Adipose tissue (tissue), 3 donors: ENCODE data around the gene PLPP3. TPM values are rescaled to one million over a fixed set of nuclear protein-coding genes. Genes with fewer than 3 reads are reported as not detected.

Experiments used
- H3K27ac ChIP-seq: one replicate; pipeline ENCODE4 v1.5.1; 2013; ENCODE audit warnings: low read depth, low read length
- whole genome bisulfite sequencing, 3 donors: extraction: QIAGEN DNeasy Blood & Tissue Kit; methylation state at CpG; one replicate each; pipeline ENCODE4 v1.1.7; 2013; 5-methylcytosine and 5-hydroxymethylcytosine counted together
- polyA plus RNA-seq, 3 donors: library from polyadenylated mRNA; stranded (reverse); fragments of 200-250 nt; gene quantifications; one replicate each; pipeline ENCODE4 v1.2.3, GENCODE V29; 2013
- donor health status: healthy with polysubstance abuse.
- donor health status: Bipolar disorder and iron deficiency.
- donor health status: healthy.

The PLPP3 gene
- polyA plus RNA-seq, 3 donors, result 24.1 to 174 (median 93.5) TPM

GRCh38 chr1:56555448-56555847, 23.9 kb downstream of the PLPP3 start:
- 86 to 90% (median 87%) methylated on average over 2 of the region's 2 CpGs for WGBS, 3 donors
- H3K27ac ChIP-seq, result no peak overlapping the region

GRCh38 chr1:56553046-56553445, 26.3 kb downstream of the PLPP3 start:
- WGBS, 3 donors, result 31 to 76% (median 55%) methylated on average over 1 of the region's 1 CpG
- no peak overlapping the region for H3K27ac ChIP-seq

DNA sequence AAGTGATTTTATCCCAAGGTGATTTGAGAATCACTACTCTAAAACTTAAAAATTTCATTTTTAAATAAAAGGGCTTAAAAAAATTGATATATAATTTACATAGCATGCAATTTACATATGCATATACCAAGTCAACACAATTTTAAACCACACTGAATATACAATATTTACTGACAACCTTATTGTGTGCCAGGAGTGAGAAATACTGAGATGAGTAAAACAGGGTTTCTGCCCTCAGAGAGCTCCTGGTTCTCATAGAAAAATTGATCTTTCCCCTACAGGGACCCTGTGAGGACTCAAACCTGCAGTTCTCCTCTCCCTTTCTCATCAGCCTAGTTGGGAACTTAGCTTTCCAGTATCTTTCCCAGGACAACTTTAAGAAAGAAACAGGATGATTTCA, 27.0 kb downstream of the PLPP3 start:
- H3K27ac ChIP-seq, result no peak overlapping the region

DNA sequence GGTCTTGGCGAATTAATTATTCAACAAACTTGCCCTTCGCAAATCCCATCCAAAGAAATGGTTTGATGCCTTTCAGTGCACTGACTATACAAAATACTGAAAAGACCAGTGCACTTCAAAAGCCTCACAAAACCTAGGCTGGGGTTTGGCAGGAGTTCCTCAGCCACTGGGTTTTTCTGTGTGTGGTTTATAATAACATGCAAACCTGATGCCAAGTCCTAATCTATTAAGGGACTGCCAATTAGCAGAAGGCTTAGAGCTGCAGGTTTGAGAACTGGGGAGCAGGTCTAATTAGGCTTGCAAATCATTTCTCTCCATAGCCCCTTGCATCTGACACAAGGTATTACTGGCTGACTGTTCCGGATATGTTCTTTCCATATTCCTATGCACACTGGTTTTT, 27.7 kb downstream of the PLPP3 start:
- 61 to 93% (median 93%) methylated on average over 3 of the region's 3 CpGs for WGBS, 3 donors

DNA sequence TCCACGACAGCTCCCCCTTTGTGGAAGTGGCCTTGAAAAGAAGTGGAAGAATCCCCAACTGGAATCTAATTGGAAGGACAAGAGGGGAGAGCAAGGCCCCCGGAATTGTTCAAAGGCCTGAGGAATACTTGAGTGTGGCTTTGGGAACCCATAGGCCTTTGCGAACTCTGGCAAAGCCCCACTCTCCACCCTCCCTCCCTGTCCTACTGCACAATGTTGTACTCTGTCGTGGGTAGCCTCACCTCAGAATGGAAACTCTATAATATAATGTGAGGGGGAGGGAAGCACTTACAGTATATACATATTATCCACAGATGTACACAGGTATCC, 28.5 kb downstream of the PLPP3 start:
- 58 to 74% (median 73%) methylated on average over 4 of the region's 4 CpGs for WGBS, 3 donors
- no peak overlapping the region for H3K27ac ChIP-seq

More for the DNA sequence above, 27.7 kb downstream of the PLPP3 start:
- no peak overlapping the region for H3K27ac ChIP-seq

DNA sequence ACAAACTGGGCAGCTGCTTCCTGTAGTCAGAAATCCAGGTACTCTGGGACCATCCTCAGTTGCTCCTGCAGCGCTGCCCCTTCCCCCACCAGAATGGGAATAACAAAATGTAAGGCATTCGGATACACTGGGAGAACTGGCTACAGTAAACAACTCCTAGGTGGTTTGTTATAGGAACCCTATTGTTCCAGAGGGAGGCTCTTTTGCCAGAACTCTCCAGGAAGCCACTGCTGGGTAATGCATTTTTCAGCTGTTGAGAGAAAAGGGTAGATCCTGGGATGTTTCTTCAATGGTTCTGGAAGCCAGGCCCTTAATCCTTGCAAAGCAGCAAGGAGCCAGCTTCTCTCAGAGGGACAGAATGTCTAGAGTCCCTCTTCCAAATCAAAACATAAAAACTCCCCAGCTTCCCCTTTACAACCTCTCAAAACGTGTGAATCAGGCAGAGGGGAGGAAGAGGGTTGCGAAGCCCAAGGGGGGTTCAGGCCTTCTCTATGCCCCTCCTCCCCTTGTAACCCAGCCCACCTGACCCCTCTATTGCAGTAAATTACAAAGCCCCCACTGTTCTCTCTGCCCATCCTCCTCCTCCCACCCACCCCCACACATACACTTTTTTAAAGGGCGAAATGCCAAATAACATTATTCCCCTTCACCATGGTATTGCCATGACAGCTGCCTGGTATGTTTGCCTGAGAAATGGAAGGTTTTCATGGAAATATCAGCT, 29.1 kb downstream of the PLPP3 start:
- H3K27ac ChIP-seq, result no peak overlapping the region
- 69 to 85% (median 69%) methylated on average over 5 of the region's 5 CpGs for WGBS, 3 donors

DNA sequence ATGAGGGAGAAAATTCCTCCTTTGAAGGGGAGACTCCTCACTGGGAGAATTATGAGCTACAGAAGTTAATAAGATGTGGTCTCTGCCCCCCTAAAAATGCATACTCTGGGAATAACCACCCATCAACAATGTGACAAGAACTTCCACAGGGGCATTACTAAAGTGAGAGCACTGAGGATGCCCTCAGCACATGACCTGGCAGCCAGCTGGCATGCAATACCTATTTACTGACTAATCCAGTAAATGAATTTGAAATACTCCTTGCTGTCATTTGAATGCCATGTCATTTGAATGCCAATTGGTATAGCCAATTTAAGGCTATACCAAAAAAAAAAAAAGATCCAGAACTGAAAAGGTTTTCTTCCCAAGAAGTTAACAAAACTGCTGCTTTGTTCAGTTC, 30.8 kb downstream of the PLPP3 start:
- H3K27ac ChIP-seq, result no peak overlapping the region

DNA sequence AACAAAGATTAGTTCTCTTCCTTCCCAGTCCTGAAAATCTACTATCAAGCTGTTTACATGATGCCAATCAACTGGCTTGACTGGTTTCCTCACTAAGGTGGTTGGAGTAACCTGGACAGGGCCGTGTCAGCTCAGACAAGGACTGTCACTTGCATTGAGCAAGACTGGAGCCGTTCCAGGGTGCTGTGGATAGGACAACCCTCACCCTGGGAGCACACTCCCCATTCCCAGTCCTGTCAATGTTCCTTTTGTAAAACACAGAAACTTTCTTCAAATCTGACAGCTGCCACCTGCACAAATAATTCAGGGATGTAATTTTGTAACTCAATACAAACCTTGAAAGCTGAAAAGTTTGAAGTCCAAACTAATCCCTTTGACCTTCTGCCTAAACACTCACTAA, 31.4 kb downstream of the PLPP3 start:
- 25 to 41% (median 36%) methylated on average over 2 of the region's 2 CpGs for WGBS, 3 donors
- H3K27ac ChIP-seq, result no peak overlapping the region

- WGBS, 3 donors, result 56 to 71% (median 61%) methylated on average over 1 of the region's 1 CpG
- no peak overlapping the region for H3K27ac ChIP-seq
Measured at GRCh38 chr1:56547473-56547872, 31.9 kb downstream of the PLPP3 start.

DNA sequence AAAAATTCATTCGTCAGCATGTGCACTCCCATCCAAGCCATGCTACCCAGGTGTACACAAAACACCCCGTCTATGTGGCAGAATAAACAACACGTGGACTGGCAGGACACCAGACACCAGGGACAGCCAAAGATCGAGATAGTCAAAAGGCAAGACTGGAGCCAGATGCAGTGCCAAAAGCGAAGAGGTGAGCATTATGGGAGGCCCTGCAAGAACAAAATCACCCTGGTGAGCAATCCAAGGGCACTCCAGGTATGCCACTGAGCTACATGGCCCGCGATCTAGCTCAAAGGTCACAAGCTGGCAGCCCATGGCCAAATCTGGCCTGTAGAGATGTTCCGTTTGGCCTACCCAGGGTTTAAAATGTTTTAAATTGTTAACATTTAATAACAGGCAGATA, 33.7 kb downstream of the PLPP3 start:
- WGBS, 3 donors, result 46 to 87% (median 76%) methylated on average over 8 of the region's 8 CpGs

DNA sequence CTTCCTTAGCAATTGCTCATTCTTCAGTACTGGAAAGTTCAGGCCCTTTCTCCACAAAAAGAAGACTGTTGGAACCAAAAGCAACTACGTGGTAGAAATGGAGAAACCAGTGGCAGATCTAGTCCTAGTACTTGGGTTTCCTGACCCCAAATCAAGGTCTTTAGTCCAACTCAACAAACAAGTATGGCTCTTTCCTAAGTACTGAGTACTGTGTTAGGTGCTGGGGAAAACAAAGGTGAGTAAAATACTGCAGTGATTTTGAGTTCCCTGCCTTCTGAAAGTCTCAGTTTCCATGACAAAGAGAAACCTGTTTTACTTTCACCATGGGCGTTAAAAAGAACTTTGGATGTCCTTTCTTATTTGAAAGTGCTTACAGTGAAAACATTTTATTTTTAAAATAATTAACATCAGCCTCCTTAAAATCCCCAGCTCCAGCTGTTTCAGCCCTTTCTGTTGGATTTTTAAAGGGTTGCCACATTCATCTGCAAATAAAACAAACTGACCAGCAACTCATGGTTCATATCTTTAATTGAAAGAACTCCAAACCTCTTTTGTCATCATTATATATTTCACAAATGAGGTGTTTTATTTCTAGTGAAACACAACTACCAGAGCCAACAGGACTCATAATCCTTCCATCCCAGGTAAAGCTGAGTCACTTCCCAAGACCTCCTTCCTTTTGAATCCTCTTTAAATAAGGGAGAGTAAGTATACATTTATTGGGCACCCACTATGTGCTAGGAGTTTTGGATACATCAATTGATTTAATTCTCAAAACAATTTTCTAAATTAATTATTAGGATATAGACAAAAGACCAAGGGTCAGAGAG, 35.4 kb downstream of the PLPP3 start:
- H3K27ac ChIP-seq, result no peak overlapping the region

More for the DNA sequence above, 33.7 kb downstream of the PLPP3 start:
- no peak overlapping the region for H3K27ac ChIP-seq

GRCh38 chr1:56542651-56543050, 36.7 kb downstream of the PLPP3 start:
- 82 to 93% (median 84%) methylated on average over 5 of the region's 5 CpGs for WGBS, 3 donors
- no peak overlapping the region for H3K27ac ChIP-seq

More for the DNA sequence above, 35.4 kb downstream of the PLPP3 start:
- 71 to 83% (median 72%) methylated on average over 2 of the region's 2 CpGs for WGBS, 3 donors

DNA sequence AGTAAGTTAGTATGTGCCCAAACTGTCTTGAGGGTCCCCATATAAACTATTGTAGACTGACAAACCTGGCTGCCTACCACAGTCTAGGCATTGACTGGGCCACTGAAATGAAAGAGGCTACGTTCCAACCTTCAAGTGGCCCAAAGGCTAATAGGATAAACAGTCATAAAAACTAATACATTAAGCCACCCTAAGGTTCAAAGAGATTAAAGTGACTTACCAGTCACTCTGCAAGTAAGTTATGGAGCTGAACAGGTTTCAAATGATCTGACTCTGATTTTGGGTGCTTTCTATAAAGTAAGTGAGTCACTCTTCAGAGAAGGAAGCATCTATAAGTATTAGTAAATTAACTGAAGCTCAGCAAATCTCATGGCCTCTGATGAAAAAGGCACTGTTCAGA, 38.0 kb downstream of the PLPP3 start:
- 88 to 93% (median 91%) methylated on average over 1 of the region's 1 CpG for WGBS, 3 donors
- H3K27ac ChIP-seq, result no peak overlapping the region

GRCh38 chr1:56540467-56540866, 38.9 kb downstream of the PLPP3 start:
- 36 to 70% (median 44%) methylated on average over 2 of the region's 2 CpGs for WGBS, 3 donors

GRCh38 chr1:56539520-56539931, 39.8 kb downstream of the PLPP3 start:
- no peak overlapping the region for H3K27ac ChIP-seq

More at GRCh38 chr1:56540467-56540866, 38.9 kb downstream of the PLPP3 start:
- no peak overlapping the region for H3K27ac ChIP-seq

DNA sequence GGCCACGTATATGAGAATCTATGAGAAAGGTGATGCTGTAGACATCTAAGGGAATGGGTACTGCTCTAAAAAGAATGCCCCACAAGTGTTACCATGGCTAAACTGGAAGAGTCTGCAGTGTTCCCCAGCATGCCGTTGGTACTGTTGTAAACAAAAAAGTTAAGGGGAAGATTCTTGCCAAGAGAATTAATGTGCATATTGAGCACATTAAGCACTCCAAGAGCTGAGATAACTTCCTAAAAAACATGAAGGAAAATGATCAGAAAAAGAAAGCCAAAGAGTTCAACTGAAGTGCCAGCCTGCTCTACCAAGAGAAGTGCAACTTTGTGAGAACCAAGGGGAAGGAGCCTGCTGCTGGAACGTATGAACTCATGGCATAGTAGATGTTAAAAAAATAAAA, 40.8 kb downstream of the PLPP3 start:
- no peak overlapping the region for H3K27ac ChIP-seq
- 51 to 66% (median 58%) methylated on average over 3 of the region's 3 CpGs for WGBS, 3 donors

More at GRCh38 chr1:56539520-56539931, 39.8 kb downstream of the PLPP3 start:
- 25 to 41% (median 33%) methylated on average over 2 of the region's 2 CpGs for WGBS, 3 donors

DNA sequence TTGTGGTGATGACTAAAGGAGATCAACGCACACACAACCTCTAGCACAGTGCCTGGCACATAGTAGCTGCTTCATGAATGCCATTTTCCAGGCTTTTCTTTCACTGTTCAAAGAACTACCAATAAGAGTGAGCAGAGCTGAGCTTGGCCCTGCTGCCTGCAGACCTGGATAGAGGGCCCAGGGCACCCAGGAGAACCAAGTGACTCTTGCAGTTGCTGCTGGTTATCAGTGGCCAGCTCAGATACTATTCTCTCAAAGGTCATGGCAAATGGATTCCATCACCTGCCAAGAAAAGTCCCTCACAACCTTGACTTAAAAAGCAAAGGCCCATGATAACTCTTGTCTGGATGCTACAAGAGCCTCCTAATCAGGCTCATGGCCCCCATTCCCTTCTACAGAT, 41.7 kb downstream of the PLPP3 start:
- no peak overlapping the region for H3K27ac ChIP-seq
- WGBS, 3 donors, result 96 to 100% (median 96%) methylated on average over 1 of the region's 1 CpG

DNA sequence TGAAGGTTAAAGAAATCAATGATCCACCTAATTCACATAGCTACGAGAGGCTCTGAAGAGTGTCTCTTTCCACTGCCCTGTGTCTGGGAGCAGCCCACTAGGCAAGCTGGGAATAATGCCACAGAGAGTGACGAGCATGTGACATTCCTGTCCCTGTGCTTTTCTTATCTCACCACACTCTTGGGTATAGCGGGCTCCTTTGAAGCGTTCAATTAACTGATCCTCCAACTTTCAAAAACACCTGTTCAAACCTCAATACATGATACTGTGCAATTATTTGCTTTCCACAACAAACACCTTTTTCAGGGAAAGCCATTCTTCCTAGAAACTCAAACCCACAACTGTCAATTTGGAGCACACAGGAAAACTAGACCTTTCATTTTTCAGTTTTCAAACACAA, 43.4 kb downstream of the PLPP3 start:
- 38 to 84% (median 73%) methylated on average over 4 of the region's 4 CpGs for WGBS, 3 donors
- H3K27ac ChIP-seq, result no peak overlapping the region

DNA sequence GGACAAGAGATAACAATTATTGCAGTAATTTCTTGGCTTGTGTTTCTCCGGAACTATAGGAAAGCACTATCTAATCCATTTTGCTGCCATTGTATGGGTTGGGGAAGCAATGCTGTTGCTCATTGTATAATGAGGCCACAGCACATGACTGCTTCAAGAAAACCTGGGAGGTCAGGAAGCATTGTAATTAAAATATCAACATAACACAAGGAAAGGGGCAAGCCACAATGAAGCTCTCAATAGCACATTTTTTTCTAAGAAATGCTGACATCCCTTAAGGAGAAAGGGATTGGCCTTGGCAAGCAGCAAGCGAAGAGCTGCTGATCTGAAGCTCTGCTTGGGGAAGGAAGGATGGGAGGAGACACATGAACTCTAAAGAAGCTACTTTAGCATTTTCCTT, 44.0 kb downstream of the PLPP3 start:
- 59 to 89% (median 85%) methylated on average over 2 of the region's 2 CpGs for whole genome bisulfite sequencing, 3 donors
- H3K27ac ChIP-seq, result no peak overlapping the region

DNA sequence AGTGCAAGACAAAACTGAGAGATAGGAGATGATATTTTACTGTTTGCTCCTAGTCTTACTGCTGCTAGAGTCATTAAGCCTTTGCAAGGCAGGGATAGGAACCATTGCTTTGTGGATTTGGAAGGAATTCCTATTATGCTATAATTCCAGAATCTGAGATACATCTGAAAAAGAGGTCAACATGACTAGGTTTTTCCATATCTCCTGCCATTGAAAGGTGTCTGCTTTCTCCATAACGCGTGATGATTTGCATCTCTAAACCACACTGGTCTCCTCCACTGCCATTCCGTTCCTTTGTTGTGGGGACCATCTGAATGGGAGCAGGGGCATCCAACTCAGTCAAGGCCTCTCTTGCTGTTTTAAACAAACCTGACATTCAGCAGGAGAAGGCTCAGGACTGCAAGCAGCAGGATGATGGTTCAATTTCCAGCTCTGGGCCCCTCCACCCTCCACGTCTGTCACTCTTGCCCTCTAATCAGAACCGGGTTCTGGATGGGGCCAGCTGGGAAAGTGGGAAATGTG, 45.2 kb downstream of the PLPP3 start:
- 69 to 90% (median 81%) methylated on average over 5 of the region's 5 CpGs for WGBS, 3 donors

More for the DNA sequence above, 45.2 kb downstream of the PLPP3 start:
- no peak overlapping the region for H3K27ac ChIP-seq
